Calu3 (cell line): Measurements from ENCODE around the gene SPOCD1. TPM values are rescaled to one million over a fixed set of nuclear protein-coding genes. Genes with fewer than 3 reads are reported as not detected.

Experiments
- BruUV-seq: library from RNA; stranded (reverse); fragments of 400-500 nt; replicated peaks from 2 replicates; lab custom pipeline; 2021; lab: Mats Ljungman, UMichigan
- CTCF ChIA-PET: fragments of 300-600 bp; sonication (Branson Sonifier 250); formaldehyde crosslinking; loops from one replicate; lab custom pipeline; 2022; ENCODE audit warnings: antibody characterized with exemption; lab: Charles Lee
- DNase-seq: peaks from one replicate; pipeline ENCODE4 v3.0.0; 2022
- H3K27ac Mint-ChIP-seq: one replicate; pipeline ENCODE4 v1.8.0; 2022; ENCODE audit warnings: mixed read lengths; ENCODE audit not compliant: unreplicated experiment
- H3K27me3 Mint-ChIP-seq: one replicate; pipeline ENCODE4 v1.8.0; 2022; ENCODE audit warnings: mixed read lengths; ENCODE audit not compliant: unreplicated experiment
- H3K36me3 Mint-ChIP-seq: one replicate; pipeline ENCODE4 v1.8.0; 2022; ENCODE audit warnings: mild to moderate bottlenecking, moderate library complexity, mixed read lengths; ENCODE audit not compliant: insufficient read depth, unreplicated experiment
- H3K4me1 Mint-ChIP-seq: one replicate; pipeline ENCODE4 v1.8.0; 2022; ENCODE audit warnings: mild to moderate bottlenecking, low read depth, mixed read lengths; ENCODE audit not compliant: unreplicated experiment
- H3K4me3 Mint-ChIP-seq: one replicate; pipeline ENCODE4 v1.8.0; 2022; ENCODE audit warnings: mild to moderate bottlenecking, low read depth, moderate library complexity, mixed read lengths; ENCODE audit not compliant: unreplicated experiment
- H3K9me3 Mint-ChIP-seq: one replicate; pipeline ENCODE4 v1.8.0; 2022; ENCODE audit warnings: low read depth, mixed read lengths; ENCODE audit not compliant: unreplicated experiment
- intact Hi-C: fragments of 100-400 bp; cut with micrococcal nuclease; formaldehyde crosslinking; loops from one replicate; pipeline ENCODE4 v1.10.0; 2022; ENCODE audit not compliant: unreplicated experiment
- total RNA-seq: library from RNA; stranded (reverse); gene quantifications from 2 replicates; pipeline ENCODE4 v1.2.3, GENCODE V29; 2022
- TF ChIP-seq, protein P1 (sequence below): fragments of 200-600 bp; IDR thresholded peaks from one replicate; pipeline ENCODE4 v1.8.0; 2022; ENCODE audit warnings: antibody characterized with exemption; ENCODE audit not compliant: unreplicated experiment

The SPOCD1 gene
- total RNA-seq, 1 experiment from 2014 or later: 6.3 TPM

- CTCF ChIA-PET: no interaction called here
- H3K4me3 Mint-ChIP-seq: no peak overlapping the region
- peaks cover 8% of the 10 kb centered on the region for H3K4me1 Mint-ChIP-seq
- peaks cover 94% of the 10 kb centered on the region for H3K27me3 Mint-ChIP-seq
- H3K36me3 Mint-ChIP-seq: peaks cover 3% of the 10 kb centered on the region
- H3K27ac Mint-ChIP-seq: no peak overlapping the region
- H3K9me3 Mint-ChIP-seq: no peaks in the 10 kb centered on the region
- TF ChIP-seq, protein P1, sequence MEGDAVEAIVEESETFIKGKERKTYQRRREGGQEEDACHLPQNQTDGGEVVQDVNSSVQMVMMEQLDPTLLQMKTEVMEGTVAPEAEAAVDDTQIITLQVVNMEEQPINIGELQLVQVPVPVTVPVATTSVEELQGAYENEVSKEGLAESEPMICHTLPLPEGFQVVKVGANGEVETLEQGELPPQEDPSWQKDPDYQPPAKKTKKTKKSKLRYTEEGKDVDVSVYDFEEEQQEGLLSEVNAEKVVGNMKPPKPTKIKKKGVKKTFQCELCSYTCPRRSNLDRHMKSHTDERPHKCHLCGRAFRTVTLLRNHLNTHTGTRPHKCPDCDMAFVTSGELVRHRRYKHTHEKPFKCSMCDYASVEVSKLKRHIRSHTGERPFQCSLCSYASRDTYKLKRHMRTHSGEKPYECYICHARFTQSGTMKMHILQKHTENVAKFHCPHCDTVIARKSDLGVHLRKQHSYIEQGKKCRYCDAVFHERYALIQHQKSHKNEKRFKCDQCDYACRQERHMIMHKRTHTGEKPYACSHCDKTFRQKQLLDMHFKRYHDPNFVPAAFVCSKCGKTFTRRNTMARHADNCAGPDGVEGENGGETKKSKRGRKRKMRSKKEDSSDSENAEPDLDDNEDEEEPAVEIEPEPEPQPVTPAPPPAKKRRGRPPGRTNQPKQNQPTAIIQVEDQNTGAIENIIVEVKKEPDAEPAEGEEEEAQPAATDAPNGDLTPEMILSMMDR: no peak
- no peak for DNase-seq
- intact Hi-C loops: no loop called here
- no TSS peak for BruUV-seq
Measured at GRCh38 chr1:31773861-31774260, 42.0 kb downstream of the SPOCD1 start.

- peaks cover 2% of the 10 kb centered on the region for H3K36me3 Mint-ChIP-seq
Measured at GRCh38 chr1:31772669-31773248, 43.1 kb downstream of the SPOCD1 start.

DNA sequence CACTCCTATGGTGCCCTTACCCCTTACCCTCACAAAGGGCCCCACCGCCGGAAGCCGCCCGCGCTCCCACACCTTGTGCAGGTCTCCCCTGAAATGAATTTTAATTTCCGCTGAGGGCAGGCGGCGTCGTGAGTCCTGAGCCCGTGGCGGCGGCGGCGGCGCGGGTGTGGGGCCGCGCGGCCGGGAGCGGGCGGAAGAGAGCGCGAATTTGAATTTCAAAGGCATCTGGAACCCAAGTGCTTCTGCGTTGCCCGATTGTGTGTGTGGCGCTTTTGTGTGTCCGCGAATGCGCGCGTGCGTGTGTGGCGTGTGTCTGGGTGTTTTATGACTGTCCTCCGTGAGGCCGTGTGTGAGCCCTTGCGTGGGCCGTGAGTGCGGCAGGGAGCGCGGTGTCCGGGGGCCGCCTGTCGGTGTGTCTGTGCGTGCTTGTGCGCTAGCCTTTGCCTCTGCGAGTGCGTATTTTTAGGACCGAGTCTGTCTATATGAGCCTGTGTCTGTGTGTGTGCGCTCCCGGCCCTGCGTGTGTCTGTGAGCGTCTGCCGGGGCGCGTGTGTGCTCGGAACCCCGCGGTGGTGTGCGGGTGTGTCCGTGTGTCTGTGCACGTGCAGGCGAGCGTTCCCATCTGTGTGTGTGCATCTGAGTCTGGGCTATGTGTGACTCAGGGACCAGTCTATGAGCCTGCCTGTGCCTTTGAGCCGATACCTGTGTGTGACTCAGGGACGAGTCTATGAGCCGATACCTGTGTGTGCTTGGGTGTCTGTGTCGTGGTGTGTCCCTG lies 43.7 kb downstream of the SPOCD1 start:
- BruUV-seq: no TSS peak
- TF ChIP-seq, protein P1: no peak
- peak overlapping the region; percentile 6 for H3K27ac Mint-ChIP-seq
- peak overlapping the region; percentile 48 for H3K4me3 Mint-ChIP-seq
- H3K36me3 Mint-ChIP-seq: no peaks in the 10 kb centered on the region
- intact Hi-C loops: no loop called here
- H3K27me3 Mint-ChIP-seq: peaks cover 100% of the 10 kb centered on the region
- no peaks in the 10 kb centered on the region for H3K9me3 Mint-ChIP-seq
- DNase-seq: no peak
- peaks cover 8% of the 10 kb centered on the region for H3K4me1 Mint-ChIP-seq
- CTCF ChIA-PET: interaction anchor here (0.6 kb wide), 1 partner anchor 14 kb away, joined by 7 read pairs; no protein-coding TSS in a partner anchor

More at GRCh38 chr1:31772669-31773248, 43.1 kb downstream of the SPOCD1 start:
- H3K4me3 Mint-ChIP-seq: peak overlapping the region; percentile 48
- intact Hi-C loops: no loop called here
- peaks cover 100% of the 10 kb centered on the region for H3K27me3 Mint-ChIP-seq
- peaks cover 8% of the 10 kb centered on the region for H3K4me1 Mint-ChIP-seq
- DNase-seq: no peak
- CTCF ChIA-PET: no interaction called here
- TF ChIP-seq, protein P1: no peak
- H3K27ac Mint-ChIP-seq: peak overlapping the region; percentile 6
- no TSS peak for BruUV-seq
- H3K9me3 Mint-ChIP-seq: no peaks in the 10 kb centered on the region

- no peak overlapping the region for H3K27ac Mint-ChIP-seq
- H3K9me3 Mint-ChIP-seq: no peaks in the 10 kb centered on the region
- DNase-seq: no peak
- H3K4me1 Mint-ChIP-seq: peaks cover 8% of the 10 kb centered on the region
- no peaks in the 10 kb centered on the region for H3K36me3 Mint-ChIP-seq
- peaks cover 100% of the 10 kb centered on the region for H3K27me3 Mint-ChIP-seq
- TF ChIP-seq, protein P1: no peak
- CTCF ChIA-PET: no interaction called here
- intact Hi-C loops: no loop called here
- no peak overlapping the region for H3K4me3 Mint-ChIP-seq
- no TSS peak for BruUV-seq
Measured at GRCh38 chr1:31769720-31770390, 46.0 kb downstream of the SPOCD1 start.
